ENCODE results near the gene NUTM1.
"Not testable (repeated sequence)": the region's sequence is repeated elsewhere in the genome, so short reads cannot be mapped to it uniquely, and the experiment has no call there.

Gene NUTM1

DNA sequence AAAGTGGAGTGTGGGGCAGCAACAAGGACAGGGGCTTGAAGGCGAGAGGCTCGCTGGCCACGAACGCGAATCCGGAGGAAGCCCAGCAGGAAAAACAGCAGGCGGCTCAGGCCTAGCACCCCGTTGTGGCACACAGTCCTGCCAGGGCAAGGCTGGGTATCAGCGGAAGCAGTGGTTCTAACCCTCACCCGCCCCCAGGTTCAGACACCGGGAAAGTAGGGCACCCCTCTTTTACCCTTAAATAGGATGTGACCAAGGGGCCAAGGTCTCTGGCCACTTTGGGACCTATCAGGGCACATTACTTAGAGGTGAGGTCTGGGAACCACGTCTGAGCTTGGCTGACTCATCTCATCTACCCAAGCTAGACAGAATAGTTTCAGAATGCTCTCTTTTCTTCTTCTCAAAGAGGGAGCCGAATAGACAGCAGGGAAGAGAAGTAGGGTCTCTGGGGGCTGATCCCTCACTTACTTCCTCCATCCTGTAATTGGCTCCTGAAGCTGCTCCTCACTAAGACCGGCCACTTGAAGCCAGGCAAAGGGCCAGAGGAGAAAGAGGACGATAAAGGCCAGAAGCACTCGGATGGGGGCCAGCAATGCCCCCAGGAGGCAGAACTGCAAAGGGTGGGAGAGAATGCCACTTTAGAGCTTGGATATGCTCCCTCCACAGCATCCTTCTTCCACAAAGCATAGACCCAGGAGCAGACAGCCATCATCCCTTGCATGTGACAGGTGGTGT, 22.1 kb downstream of the NUTM1 start:
- DNase-seq = no peak

DNA sequence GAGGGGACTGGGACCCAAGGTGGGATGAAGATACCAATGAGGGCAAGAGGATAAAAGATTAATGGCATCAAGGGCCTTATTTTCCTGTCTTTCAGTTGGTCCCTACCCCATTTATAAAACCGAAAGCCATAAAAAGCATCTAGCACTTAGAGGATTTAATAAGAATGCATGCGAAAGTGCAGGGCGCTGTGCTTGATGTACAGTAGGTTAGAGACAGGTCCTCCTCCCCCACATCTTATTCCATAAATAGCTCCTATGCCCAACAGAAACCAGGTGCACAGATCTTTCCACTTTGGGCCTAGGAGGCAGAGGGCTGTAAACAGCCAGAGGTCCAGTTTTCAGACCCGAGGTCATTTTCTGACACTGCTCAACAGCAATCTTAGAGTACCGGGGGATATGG, 22.7 kb downstream of the NUTM1 start:
- no peak for DNase-seq

DNA sequence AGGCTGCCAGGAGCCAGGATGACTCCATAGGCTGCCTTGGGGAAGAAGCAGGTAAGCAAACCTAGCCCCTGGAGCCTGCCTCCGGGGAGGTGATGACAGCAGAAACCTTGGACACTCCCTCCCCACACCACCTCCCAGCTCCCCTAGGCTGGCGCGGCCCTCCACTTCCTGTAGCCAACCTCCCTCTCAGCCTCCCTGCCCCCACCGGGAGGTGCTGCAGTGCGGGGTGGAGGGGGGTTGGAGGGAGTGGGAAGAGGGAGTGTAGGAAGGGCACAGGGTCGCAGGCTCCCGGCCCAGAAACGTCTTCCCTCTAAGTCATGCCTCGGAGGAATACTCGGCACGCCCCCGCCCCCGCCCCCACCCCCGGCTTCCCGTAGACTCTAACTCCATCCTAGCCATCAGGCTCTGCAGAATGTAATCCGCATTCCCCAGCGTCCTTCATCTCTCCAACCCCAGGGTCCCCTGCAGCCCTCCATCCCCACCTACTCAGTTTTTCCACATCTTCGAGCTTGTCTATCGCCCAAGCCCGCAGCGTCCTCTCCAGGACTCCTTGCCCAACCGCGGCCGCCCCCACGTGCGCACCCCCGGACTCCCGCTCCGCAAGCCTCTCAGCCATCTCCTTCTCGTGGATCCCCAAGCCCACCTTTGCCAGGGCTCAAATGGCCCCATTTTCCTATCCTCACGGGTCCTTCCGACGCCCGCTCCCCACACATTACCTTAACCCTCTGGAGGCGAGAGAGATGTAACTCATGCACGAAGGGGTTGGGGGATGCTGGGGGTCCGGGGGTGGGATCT, 23.4 kb downstream of the NUTM1 start:
- peak; percentile 26 for DNase-seq

DNA sequence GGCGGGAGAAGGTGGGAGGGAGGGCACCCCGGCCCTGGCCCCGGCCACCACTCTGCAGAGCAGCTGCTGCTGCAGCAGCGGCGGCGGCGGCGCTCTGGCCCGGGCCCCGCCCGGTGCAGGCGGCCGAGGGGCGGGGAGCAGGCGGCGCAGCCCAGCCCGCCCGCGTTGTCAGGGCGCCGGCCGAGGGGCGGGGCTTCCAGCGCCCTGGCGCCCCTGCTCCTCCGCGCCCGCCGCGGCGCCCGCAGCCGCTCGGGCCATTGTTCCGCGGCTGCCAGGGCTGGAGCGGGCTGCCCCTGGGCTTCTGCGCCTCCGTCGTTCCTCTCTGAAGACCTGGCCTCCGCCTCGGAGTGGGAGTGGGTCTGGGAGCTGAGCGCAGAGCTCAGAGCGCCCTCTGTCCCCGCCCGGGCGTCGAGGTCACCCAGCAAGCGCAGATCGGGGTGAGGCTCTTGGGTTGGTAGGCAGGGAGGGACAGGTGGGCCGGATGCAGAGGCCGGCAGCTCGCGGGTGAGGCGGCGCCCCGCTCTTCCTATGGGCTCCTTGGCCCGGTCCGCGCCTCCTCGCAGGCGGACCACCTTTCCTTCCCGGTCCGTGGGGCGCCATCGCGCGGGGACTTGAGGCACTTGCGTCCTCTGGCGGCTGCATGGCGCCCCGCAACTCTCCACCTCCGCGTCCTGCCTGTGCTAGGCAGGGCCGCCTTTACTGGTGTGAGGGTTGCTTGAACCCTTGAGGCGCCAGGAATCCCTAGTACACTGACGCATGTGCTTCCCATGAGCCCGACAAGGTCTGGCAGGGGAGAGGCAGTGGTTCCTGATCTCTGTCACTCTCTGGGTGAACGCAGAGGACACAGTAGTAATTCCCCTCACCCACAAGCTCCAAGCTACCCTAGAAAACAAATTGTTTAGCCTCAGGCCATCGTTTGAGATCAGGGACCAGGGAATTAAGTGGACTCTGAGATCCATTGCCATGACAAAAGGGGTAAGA, 24.3 kb downstream of the NUTM1 start, which contains the start of gene LPCAT4:
LPCAT4 (minus strand) TSS at position 96 of the 981 bp plus-strand sequence. CDS start 96 bp downstream, outside the sequence.
- peak; percentile 79 for DNase-seq

DNA sequence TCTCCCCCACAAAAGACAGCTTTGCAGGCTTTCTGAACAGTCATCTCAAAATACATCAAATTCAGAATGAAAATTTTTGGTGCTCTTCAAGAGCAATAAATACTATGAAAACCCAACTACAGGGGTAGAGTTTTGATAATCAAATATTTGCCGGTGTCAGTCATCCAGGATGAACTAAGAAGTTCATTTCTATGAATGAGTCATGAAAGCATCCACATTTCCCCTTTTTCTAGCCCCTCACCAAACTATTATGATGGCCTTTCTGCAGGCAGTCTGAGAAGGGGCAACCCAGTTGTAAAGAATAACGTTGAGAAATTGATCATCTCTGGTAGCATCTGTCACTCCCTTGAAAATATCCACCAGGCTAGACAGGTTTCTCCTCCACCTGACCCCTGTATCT, 27.0 kb downstream of the NUTM1 start:
- DNase-seq = no peak

DNA sequence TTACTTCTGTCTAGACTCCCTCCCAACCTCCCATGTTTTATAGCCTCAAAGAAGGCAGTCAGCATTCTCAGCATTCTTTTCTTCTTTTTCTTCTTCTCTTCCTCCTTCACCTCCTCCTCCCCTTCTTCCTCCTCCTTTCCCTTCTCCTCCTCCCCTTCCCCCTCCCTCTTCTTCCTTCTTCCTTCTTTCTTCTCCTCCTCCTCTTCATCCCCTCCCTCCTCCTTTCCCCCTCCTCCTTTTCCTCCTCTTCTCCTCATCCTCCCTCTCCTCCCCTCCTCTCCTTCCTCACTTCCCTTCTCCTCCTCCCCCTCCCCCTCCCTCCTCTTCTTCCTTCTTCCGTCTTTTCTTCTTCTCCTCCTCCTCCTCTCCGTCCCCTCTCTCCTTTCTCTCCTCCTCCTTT, 27.5 kb downstream of the NUTM1 start:
- no peak for DNase-seq

DNA sequence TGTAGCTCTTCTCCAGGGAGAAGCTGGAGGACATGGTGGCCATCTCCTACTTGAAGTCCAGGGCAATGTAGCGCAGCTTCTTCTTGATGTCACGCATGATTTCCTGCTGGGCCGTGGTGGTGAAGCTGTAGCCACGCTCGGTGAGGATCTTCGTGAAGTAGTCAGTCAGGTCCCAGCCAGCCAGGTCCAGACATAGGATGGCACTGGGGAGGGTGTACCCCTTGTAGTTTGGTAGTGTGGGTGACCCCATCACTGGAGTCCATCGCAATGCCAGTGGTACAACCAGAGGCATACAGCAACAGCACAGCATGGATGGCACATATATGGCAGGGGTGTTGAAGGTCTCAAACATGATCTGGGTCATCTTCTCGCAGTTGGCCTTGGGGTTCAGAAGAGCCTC, 30.8 kb downstream of the NUTM1 start:
- DNase-seq = no peak

DNA sequence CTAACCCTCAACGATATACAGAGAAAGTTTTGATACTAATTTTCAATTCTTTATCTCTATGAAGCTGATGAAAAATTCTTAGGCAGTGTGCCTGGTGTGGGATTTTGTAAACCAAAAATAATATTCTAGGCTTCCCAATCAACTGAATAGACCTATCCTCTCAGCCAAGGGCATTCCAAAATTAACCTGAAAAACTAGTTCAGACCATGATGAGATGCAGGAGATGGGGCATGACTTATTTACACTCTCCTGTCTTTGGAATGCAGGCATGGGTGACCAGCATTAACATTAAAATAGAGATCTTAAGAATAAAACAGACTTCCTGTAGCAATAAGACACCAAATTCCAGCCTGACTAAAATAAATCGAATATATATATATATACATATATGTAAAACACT, 31.7 kb downstream of the NUTM1 start:
- DNase-seq = no peak

DNA sequence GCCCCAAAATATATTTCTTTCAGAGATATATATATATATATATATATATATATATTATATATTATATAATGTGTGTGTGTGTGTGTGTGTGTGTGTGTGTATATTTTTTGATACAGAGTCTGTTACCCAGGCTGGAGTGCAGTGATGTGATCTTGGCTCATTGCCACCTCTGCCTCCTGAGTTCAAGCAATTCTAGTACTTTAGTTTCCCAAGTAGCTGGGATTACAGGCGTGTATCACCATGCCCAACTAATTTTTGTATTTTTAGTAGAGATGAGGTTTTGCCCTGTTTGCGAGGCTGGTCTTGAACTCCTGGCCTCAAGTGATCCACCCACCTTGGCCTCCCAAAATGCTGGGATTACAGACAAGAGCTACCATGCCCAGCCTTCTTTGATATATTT, 32.4 kb downstream of the NUTM1 start:
- not testable (repeated sequence) for DNase-seq

DNA sequence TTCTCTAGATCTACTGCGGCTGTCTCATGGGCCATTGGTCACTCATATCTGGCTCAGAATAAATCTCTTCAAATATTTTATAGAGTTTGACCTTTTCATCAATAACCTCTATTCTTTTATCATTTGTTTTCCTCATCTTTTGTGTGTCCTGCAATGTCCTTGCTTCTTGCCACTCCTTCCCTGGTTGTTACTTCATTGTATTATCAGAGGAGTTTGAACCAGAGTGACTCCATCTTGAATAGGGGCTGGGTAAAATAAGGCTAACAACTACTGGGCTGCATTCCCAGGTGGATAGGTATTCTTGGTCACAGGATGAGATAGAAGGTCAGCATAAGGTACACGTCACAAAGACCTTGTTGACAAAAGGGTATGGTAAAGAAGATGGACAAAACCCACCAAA, 33.7 kb downstream of the NUTM1 start:
- DNase-seq = no peak

DNA sequence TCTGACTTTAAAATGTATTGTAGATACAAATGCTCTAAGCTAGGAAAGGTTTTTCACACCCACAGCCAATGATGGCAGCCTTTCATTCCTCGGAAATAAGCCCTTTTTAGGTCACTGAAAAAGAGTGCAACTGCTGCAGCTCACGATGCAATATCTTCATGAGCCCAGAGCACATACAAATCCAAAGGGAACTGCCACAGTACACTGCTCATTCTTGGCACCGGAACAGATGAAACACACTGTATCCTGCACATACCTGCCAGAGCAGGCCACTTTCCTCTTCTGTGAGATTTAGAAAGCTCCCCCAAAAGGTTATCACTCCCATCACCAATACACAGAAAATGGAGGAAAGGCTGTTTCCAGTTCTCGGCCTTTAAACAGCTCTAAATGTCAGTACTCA, 37.4 kb downstream of the NUTM1 start:
- DNase-seq = not testable (repeated sequence)

DNA sequence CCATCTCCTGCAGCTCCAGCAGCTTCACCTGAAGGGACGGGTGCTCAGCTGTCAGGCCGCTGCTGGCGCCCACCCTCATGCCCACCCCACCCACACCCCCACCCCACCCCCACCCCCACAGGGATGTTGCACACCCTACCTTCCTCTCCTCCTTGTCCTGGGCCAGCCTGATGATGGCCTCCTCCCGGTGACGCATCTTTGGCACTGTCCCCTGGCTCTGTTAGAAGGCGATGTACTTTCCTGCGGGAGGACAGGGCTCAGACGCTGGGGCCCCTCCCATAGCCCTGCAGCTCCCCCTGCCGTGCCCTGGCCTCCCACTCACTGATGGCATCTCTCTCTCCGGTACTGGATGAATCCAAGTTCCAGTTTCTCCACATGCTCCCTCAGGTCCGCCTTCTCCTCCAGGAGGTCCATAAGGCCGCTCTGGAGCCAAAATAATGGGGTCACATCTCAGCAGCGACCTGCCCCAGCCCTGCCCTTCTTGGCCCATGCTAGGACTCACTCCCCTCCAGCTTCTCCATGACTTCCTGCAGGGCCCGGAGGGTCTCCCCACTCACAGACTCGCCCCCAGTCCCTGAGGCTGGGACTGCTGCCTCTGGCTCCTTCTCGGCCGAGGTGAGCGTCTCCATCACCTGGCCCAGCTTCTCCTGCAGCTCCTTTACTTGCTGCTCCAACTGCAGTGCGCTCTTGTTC, 38.9 kb downstream of the NUTM1 start:
- DNase-seq = not testable (repeated sequence)

DNA sequence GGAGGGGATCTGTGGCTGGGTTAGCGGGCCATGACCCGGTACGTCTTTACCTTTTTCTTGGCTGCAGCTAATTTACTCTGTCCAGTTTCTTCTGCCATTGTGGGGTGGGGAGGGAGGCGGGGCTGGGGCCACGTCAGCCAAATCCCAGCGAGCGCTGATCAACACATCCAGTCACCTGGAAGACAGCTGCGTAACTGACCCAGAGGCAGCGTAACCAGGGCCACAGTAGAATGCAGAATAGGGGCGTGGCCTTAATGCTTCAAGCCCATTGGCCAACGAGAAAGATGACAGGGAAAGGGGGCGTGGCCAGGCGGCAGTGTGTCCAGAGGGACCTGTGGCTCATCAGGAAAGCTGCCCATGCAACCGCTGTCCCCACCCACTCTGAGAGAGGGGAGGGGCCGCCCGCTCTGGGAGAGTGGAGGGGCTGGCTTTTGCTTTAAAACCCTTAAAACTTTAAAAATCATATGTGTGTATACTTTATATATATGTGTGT, 46.5 kb downstream of the NUTM1 start:
- DNase-seq = not testable (repeated sequence)

DNA sequence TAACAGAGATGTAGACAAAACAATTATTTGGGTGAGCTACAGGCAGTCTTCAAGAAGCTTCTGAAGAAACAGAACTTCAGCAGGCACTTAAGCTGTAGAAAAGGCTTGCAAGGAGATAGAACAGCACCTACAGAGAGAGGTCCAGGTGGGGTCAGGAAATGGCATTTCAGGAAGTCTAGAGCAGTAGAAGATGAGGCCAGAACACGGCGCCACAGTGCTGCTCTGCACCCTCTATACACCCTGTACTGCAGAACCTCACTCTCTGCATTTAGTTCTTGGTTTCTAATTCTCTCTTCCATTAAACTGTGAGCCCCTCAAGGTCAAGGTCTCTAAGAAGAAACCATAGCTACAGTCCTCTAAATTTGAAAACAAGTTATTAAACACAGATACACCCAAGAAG, 49.9 kb downstream of the NUTM1 start:
- not testable (repeated sequence) for DNase-seq

DNA sequence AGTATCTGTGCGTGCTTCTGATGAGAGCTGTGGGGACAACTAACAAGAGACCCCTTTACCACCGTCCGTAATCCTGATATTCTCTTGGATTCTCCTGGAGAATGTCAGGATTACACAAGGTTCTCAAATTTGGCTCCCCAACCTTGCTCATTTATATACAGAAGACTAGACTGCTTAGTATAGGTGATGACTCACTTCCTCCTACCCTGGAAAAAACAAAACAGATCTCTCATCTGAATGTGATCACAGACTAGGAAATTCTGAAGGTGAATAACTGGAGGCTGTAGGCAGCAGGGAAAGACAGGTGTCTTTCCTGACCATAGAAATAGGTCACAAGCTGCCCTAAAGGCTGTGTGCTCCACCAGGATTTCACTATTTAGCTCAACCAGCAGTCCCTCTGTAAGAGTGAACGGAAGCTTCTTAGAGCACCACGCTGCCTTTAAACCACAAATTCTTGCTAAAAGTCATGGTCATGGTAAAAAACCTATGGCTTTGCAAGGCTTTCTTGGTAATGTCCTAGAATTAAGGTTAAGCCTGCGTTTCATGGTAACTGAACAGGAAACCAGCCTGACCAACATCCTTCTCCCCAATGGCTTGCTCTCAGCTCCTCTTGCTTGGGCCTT, 54.6 kb downstream of the NUTM1 start:
- not testable (repeated sequence) for DNase-seq

DNA sequence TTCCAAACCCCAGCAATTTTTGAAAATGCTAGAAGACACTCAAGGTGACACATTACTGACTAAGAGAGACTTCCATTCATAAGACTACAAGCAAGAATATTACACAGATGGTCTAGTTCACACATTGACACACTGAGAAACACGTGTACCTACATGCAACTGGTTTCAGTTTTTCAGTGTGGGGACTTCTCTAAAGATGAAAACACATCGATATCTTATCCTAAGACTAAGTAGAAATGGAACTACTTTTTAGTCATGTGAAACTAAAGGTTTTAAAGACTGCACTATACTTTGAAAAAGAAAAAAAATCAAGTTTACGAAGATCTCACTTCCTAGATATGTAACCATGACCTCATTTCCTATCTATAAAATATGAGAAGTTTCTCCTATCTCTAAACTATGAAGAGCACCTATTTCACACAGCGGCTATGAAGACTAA, 60.1 kb downstream of the NUTM1 start:
- not testable (repeated sequence) for DNase-seq

DNA sequence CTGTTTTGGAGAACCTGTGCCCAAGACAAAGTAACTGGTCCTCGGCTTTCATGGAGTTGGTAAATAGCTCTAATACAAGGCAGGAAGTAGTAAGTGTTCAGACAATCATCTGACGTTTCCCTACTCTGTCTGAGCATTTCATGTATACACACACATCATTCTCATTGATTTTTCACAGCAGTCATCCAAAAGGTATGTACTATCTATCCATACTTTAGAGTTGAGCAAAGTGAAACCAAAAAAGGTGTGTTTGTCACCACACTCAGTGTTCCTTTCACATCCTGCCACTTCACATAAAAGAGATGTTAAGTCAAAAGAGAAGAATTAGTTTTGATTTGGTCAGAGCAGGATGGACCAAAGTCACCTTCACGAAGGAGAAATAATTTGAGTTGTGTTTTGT, 60.8 kb downstream of the NUTM1 start:
- not testable (repeated sequence) for DNase-seq
